ENCODE results near the gene CBX8.

DNA sequence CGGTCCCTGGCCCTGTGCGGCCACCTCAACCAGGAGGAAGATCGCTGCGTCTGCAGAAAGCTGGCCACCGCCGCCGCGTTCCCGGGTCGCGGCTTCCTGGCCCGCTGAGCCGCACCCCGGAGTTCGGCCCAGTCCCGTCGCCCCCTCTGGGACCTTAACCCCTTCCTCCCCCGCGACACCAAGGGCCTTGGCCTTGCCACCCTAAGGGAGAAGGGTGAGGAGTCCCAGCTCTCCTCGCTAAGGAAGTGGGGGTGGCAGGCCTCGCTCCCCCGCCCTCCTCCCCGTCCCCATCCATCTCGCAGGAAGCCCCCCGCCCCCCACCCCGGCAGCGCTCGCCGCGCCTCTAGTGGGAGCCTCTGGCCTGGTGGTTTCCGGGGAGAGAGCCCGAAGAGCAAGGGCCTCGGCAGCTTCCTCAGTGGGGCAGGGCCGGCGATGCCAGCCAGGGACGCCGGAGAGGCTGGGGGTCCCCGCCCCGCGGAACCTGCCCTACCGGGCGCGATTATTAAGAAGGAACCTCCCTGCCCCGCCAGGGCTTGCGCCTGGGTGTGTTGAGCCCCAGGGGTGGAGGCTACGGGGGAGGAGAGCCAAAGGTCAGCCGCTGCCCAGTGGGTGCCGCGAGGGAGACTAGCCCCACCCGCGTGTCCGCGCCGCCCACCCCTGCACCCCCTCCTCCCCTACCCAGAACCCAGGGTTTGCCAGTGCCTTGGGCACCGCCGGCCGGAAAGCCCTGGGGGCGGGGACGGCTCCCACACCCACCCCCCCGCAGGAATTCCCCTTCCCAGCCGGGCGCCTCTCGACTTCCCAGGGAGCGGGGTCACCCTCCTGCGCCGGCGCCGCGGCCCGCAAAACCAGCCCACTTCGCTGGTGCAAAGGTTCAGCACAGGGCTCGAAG lies 35.6 kb upstream of the CBX8 start:
- TF ChIP-seq CTCF (IDR thresholded peaks at IDR 0.05 in 8 of 11, conservative IDR thresholded peaks at IDR 0.05 in 3 of 11) (no peak), POLR2A (IDR thresholded peaks at IDR 0.05) (no peak)

All from spleen (tissue), 7 donors.